Embryonic facial prominence (tissue), 1 donor: ENCODE data around the gene OBP2B.
"Not testable (repeated sequence)": the region's sequence is repeated elsewhere in the genome, so short reads cannot be mapped to it uniquely, and the experiment has no call there.

ENCODE experiments used
- DNase-seq: peaks from one replicate; pipeline ENCODE4 v3.0.0-alpha.2; 2016; ENCODE audit errors: extremely low spot score

Gene OBP2B

DNA sequence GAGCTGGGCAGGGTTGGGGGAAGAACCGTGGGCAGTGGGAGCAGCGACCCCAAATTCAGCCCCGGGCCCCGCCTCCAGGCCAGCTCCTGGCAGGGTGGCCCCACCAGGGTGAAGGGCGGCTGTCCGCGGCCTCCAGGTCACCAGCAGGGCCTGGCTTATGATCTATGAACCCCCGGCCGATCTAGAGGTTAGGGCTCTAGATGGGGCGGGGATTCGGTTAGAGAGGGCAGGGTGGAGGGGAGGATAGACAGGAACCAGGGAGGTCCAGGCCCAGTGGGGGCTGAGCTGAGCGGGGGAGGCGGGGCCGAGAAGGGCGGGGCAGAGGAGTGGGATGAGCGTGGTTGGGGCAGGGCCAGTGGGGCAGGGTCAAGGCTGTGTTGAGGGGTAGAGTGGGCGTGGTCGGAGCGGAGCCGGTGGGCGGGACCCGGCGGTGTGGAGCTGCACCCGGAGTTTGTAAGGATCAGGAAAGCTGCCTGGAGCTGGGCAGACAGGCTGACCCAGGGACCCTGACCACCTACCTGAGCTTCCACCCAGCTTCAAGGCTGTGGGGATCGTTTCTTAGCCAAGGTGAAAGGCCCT is 29.3 kb upstream of the OBP2B start:
- DNase-seq = peak; percentile 38

DNA sequence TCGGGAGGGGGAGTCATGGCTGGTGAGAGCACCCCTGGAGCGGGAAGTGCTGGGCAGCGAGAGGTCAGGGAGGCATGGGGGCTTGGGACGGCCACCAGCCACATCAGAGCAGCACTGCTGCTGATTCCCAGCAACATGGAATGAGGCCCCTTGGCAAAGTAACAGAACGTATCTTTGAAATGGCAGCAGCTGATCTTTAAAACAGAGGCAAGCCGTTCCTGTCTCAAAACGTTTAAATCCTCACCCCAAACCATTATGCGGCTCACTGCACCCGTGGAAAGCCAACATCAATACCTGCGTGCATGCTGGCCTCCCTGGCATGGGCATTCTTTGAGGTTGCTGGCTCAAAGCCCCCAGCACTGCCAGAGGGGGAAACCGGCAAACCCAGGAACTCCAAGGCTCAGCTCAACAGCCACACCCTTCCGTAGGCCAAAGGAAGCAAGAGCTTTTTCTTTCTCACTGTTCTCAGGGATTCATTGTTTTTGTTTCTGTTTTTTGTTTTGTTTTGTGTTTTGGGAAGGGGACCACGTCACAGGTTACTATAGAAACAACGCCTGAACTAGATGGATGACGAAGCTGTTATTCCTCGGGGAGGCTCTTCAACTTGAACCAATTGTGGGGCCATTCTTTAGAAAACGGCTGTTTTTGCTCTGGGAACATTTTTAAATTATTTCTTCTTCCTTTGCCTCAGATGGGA is 28.1 kb upstream of the OBP2B start:
- DNase-seq = peak; percentile 58

DNA sequence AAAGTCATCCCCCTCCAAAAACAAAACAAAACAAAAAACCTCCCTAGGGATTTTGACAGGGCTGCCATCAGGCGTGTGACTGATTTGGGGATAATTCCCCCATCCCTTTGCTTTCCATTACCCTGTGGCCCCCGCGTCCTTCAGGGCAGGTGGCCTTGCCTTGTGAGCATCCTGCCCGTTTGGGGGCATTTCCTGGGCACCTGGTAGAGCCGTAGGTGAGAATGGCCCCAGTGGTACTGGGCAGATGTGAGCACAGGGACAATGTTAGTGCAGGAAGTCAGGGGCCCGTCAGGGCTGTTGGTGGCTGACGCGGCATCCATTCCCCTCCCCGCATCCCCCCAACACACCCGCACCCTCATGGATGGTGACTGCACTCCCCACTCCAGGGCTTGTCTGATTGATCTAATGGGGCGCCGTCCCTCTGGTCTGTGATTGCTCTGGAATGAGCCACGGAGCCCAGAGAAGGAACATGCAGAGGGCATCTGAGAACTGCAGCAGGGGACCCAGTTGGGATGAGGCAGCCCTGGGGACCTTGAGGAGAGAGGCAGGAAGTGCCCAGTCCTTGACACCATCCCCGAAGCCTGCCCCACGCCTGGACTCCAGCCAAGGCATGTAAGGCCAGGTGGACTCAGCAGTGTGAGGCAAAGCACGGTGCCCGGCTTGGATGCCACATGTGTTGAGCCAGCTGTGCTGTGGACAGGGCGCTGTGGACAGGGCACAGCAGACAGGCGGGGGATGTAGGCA is 27.4 kb upstream of the OBP2B start:
- DNase-seq = not testable (repeated sequence)

DNA sequence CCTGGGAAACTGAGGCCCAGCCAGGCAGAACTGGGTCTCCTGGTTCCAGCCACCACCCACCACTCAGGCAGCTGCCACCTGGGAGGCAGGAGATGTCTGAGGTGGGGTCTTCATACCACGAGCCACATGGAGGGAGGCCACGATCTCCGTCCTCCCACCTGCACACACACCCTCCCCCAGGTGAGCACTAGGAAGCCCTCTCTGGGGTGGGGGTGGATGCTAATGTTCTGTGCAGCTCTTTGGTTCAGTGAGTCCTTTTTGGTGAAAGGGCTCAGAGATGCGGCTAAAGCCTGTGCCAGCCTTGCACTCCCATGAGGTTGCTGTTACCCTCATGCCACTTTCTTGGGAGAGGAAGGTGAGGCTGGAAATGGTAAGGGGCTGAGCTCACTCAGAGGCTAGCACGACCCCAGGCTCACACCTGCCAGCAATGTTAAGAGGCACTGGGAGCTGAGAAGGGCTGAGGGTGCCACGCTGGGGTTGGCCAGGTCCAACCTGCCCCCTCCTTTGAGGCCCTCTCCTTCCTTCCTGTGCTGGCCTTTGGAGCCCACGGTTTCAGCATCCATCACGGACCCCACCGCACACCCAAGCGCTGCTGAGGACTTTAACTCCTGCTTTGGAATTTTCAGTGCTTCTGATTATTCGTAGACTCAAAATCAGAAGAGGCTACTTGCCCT is 26.6 kb upstream of the OBP2B start:
- DNase-seq = no peak

DNA sequence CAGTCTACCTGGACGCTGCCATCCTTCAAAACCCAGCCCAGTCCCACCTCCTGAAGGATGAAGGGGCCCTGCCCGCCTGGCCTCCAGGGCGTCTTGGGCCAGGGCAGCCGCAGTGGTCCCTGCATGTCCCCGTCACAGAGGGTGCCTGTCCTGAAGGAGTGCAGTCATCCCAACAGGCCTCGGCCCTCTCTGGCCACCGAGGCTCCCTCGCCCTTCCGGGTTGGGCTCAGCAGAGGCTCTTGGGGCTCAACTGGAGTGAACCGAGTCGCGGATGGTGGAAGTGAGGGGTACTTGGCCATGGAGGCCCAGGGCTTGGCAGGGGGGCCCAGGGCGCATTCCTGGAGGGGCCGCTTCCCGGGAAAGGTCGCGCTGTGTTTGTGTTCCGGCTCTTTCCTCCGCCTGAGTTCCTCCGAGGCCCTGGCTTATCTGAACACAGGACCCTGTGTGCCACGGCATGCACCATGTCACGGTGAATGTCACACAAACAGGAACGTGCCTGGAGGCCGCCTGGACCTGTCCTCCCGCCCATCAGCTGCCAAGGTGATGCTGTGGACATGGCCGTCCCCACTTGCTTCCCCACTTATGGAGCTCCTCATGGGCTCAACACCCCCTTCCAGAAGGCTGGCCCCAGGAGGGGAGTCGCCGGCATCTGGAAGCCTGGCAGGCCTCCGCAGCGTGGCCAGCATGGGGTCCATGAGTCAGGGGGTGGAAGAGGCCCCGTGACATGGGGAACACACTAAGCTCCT is 25.7 kb upstream of the OBP2B start:
- no peak for DNase-seq

DNA sequence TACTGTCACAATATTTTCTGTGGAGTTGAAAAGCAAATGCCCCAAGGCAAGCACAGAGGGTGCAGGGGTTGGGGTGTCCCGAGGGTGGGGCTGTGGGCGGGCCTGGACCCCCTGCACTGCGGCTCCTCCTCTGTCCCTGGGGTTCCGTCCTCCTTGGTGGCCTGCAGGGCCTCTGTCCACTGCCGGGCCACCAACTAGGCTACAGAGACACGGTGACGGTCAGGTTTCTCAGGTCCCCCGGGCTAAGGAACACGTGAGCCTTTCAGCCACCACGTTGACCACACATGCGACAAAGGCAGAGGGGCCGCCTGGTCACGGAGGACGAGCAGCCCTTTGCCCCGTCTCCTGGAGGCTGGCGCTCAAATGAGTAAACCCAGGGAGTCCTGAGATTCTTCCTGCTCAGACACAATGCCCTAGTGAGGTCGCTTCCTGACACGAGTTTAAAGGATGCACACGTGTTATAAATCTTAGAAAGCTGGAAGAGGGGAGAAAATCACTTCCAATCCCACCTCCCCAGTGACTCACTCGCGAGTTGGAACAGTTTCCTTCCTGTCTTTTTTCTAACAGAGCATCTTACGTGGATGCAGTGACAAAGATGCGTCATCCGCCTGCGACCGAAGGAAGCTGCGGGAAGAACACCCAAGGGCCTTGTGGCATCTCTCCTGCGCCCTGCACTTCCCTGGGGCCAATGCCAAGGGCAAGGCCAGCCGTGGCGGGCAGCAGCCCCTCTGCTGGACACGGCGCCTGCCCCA is 24.8 kb upstream of the OBP2B start:
- no peak for DNase-seq

DNA sequence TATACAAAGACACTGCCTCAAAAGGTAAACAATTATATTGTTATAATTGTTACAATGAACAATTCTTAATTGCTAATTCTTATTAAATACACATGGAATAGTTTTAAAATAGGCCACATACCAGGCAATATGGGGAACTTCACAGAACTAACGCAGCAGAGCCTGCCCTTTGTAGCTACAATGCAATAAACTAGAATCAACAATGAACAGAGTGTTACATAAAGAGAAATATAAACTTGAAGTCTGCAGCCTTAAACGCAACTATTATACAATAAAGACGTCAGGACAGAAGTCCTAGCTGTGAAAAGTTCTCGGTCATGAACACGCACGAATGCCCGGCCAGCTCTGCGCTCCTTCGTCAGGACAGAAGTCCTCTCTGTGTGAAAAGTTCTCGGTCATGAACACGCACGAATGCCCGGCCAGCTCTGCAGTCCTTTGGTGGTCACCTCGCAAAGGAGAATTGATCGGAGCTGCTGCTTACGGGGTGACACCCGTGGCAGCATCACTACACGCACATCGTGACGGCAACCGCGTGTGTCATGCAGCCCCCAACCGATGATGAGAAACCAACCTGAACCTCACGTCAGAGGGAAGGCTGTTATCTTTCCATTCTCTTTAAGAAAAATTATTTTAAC is 23.0 kb upstream of the OBP2B start:
- not testable (repeated sequence) for DNase-seq

DNA sequence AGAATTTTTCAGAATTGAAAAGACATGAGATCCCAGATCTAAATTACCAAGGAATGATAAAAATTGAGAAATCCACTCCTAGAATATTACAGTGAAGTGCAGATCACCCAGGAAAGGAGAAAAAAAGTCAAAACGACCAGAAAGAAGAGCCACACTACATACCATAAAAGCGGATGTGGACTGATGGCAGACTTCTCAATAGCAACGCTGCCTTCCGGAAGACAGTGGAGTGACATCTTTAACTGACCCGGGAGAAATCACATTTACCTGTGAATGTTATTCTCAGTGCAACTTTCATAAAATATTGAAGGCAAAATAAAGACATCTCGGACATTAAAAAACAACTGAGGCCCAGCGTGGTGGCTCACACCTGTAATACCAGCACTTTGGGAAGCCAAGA is 21.5 kb upstream of the OBP2B start:
- DNase-seq = not testable (repeated sequence)

DNA sequence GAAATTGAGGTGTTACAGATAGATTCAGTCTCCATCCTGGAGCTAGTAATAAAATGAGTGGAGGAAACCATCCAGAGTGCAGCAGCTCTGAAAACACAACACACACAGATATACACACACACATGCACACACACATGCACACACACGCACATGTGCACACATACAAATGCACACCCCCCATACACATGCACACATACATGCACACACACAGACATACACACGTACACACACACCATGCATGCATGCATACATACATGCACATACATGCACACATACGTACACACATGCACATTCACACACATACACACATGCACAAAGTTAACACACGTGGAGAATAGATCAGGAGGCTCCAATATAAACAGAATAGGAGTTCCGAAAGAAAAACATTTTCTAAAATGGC is 21.0 kb upstream of the OBP2B start:
- no peak for DNase-seq

DNA sequence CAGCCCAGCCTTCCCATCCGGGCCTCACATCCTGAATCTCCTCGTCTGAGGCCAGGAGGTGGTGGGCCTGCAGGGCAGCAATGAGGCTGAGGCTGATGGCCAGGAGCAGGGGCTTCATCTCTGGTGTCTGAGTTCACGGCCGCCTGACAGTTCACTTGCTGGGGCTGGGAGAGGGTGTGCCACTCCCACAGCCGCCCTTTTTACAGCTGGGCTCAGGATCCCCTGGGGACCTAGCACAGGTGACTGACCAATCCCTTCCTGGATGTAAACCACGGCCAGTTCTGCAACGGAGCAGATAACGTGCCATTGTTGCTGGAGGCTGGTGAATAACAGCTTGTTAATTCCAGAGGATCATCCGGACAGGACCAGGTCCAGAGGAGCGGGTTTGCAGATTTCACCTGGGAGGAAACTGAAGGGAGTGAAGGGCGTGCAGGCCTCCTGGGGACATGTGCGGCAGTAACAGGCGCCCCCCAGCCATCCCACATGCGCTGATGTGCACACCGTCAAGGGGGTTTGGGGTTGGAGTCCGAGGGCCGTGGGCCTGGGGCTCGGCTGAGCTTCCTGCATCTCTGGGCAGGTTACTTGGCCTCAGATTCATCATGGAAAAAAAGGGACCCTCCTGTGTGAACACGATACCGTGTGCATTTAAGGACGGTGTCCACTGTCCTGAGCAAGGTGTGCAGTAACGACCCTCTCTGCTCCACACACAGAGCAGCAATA is 19.6 kb upstream of the OBP2B start:
- not testable (repeated sequence) for DNase-seq

DNA sequence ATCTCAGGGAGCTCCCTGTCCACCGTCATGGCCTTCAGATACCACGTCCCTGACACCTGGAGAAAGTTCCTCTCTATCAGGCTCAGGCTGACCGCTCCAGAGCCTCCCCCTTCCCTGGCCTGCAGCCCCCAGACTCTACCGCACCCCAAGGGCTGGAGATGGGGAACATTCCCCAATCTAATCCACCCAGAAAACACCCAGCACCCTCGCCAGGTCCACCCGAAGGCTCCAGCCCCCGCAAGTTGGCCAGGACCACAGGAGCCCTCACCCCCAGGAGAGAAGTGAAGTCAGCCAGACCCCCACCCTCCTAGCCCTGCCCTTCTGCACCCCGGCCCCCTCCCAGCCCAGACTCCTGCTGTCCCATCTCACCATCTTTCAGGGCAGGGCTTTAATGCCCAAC is 18.9 kb upstream of the OBP2B start:
- not testable (repeated sequence) for DNase-seq

DNA sequence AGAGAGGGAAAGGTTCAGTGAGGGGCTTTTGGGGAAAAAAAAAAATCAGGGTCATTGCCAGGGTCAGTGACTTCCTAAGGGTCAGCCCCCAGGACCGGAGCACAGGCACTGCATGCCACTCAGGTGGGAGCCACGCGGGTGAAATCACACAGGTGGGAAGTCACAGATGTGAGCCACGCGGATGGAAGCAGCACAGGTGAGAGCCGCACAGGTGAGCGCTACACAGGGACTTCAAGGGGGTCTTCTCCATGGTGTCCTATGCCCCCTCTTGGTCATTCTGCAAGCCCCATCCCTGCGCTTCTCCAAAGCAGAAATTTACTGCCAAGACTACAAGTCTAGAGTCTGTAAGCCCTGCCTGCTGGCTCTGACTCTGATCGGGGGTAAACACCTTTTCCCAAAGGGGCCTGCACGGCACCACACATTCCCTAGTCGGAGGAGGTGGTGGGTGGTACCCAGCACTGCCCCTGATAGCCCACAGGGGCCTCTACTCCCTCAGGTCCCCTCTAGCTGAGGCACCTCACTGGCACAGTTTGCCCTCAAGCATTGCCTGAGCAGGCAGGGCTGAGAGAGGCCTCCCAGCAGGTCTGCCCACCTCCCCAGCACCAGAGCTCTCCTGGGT is 18.3 kb upstream of the OBP2B start:
- DNase-seq = no peak

DNA sequence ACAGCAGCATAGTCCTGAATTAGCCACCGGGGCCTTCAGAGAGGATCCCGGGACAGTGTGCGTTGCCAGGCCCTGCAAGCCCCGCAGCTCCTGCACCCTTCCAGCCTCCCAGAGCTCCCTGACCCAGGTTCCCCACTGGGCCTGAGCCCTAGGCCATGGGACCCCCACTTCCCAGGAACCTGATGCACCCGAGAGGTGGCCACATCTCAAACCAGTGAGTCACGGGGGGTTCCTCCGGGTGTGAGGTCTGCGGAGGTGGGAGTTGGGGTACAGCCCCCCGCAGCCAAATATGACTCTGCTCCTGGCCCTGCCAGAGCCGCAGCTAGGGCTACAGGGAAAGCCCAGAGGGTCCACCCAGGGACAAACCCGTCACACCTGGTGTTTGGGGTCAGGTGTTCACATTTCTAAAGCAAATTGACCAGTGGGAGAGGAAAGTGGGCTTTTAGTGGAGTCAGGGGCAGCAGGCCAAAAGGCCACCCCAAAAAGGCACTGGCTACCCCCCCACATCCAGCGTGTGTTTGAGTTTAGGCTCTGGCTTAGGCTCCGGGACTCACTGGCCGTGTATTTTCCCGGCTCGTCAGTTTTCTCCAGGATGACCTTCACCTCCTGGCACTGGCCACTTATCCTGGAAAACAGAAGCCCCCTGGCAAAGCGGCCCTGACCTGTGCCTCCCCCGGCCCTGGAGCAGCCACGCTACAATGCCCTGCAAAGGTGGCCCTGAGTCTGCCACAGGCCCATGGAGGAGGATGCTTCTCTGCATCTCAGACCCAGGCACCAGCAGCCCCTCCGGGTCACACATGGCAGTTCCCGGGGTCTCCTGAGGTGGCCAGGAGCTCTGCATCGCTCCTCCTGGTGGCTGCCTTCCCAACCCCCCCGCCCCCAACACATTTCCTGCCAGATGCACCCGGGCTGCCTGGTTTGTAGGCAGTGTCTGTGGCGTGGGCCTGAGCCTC is 17.4 kb upstream of the OBP2B start:
- no peak for DNase-seq

DNA sequence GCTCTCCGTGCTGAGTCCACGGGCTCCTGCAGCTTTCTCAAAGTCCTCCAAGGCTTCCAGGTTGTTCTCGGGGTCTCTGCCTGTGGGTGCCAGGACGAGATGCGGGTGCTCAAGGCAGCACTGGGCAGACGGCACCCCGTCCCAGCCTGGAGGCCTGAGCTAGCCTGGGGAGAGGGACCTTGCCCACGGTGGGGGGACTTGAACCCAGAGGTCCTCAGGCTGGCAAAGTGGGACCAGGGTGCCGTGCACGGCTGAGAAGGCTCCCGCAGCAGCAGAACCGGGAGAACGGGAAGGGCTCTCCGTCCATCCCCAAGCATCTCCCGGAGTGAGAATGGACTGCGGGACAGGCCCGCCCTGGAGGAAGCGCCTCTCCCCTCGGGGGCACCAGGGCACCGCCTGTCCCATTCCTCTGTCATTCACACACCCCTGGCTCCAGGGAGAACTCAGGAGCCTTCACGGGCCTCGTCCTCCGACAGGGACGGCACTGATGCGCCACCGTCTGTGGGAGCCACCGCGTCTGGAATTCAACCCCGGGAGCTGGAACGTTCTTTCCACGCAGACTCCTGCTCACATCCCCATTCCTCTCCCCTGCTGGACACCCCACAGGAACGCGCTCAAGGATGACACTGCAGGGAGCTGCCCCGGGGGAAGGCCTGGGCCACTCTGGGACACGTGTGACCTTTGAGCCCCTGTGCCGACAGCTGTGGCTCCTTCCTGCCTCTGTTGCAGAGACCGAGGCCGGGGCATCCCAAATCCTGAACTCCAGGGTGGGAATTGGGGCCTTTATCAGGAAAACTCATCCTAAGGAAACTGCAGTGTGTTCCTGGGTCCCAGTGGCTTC is 16.3 kb upstream of the OBP2B start:
- no peak for DNase-seq

DNA sequence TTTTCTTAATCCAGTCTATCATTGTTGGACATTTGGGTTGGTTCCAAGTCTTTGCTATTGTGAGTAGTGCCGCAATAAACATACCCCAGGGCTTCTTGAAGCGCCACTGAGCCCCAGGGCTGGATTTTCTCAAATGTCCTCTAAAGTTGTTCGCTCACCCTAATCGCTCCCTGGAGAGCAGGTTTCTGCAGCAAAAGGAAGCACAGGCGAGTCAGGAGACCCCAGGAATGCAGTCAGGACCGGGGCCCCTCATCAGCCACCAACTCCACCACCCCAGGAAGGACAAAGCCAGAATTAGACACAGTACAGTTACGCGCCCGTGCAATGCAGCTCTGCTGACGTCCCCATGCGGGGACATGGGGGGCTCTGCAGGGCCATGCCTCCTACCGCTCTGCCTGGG is 15.7 kb upstream of the OBP2B start:
- DNase-seq = no peak

DNA sequence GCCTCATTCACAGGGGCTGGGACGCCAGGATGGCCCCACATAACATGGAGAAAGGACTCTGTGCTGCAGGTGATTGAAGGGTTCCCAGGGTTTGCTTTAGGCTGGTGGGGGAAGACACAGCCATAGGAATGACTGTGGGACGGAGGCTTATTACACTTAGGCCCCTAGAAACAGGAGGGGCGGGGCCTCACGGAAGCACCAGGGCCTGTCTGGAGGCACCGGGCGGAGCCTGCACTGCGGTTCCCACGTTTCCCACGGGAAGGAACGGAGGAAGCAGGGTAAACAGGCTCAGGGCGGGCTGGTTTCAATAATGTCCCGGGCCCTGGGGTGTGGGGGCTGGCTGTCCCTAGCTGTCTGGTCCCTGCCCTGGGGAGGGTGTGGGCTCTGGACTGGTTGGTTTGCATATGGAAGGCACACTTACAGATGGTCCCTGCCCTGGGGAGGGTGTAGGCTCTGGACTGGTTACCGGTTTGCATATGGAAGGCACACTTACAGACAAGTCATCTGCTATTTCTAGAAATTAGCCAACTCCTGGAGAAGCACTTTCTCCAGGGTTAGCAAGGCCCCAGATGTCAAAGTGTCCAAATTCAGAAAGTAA is 14.2 kb upstream of the OBP2B start:
- not testable (repeated sequence) for DNase-seq

DNA sequence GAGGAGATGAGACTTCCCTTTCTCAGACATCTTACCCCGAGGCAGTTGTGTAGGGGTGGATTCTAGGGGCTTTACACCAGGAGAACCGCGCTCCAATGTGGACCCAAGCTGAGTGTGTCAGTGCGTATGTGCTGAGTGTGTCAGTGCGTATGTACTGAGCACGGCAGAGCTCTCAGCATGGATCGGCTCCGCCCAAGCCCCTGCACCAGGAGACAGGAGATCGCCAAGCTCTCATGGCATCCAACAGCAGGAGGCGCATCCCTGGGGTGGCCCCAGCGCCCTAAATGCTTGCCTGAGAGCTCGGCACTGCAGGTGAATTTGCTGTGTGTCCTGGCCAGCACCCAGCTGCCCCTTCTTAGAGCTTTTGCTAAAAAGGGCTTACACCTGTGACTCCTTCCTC is 12.9 kb upstream of the OBP2B start:
- not testable (repeated sequence) for DNase-seq
